ENCODE results near the gene RNF150.

RNF150 gene

GRCh38 chr4:141109983-141110382 is 23.3 kb downstream of the RNF150 start:
- Histone ChIP-seq H3K4me1 (ENCODE audit: control insufficient read depth, insufficient read depth, low read length) (no peaks in the 10 kb centered on the region), H3K27ac (ENCODE audit: extremely low read depth, low read depth, low read length) (no peak overlapping the region), H3K36me3 (ENCODE audit: control insufficient read depth in 2 of 2, insufficient read depth in 1 of 2, low read length in 2 of 2) (no peaks in the 10 kb centered on the region), H3K4me3 (ENCODE audit: low read depth, low read length) (no peak overlapping the region), H3K9me3 (ENCODE audit: control insufficient read depth, insufficient read depth, low read depth, low read length) (no peaks in the 10 kb centered on the region)
- CTCF ChIA-PET: no interaction called here
- POLR2A ChIA-PET: no interaction called here
- TF ChIP-seq ZNF521 (tag by site-specific recombination; IDR thresholded peaks at IDR 0.05) (no peak), MYNN (tag by site-specific recombination; IDR thresholded peaks at IDR 0.05; ENCODE audit: borderline replicate concordance) (no peak), ZNF704 (tag by site-specific recombination; IDR thresholded peaks at IDR 0.05) (no peak), ZNF544 (tag by site-specific recombination; IDR thresholded peaks at IDR 0.05) (no peak), SP3 (tag by site-specific recombination; IDR thresholded peaks at IDR 0.05) (no peak), ZNF580 (tag by site-specific recombination; IDR thresholded peaks at IDR 0.05) (no peak), ZNF23 (tag by site-specific recombination; IDR thresholded peaks at IDR 0.05; ENCODE audit: borderline replicate concordance) (no peak), BCL11B (tag by site-specific recombination; IDR thresholded peaks at IDR 0.05; ENCODE audit: low read depth) (no peak), PRDM2 (tag by site-specific recombination; IDR thresholded peaks at IDR 0.05; ENCODE audit: borderline replicate concordance) (no peak), ZNF292 (tag by site-specific recombination; IDR thresholded peaks at IDR 0.05; ENCODE audit: borderline replicate concordance, low read depth) (no peak), ZNF639 (tag by site-specific recombination; IDR thresholded peaks at IDR 0.05) (no peak), ZNF146 (tag by site-specific recombination; IDR thresholded peaks at IDR 0.05) (no peak)

GRCh38 chr4:141107927-141108326 is 25.3 kb downstream of the RNF150 start:
- H3K4me1 ChIP-seq (ENCODE audit: control insufficient read depth, insufficient read depth, low read length): no peaks in the 10 kb centered on the region
- H3K27ac ChIP-seq (ENCODE audit: extremely low read depth, low read depth, low read length): no peak overlapping the region
- ChIA-PET POLR2A (no interaction called here), CTCF (no interaction called here)
- H3K36me3 ChIP-seq (ENCODE audit: control insufficient read depth in 2 of 2, insufficient read depth in 1 of 2, low read length in 2 of 2): no peaks in the 10 kb centered on the region
- TF ChIP-seq ZNF626 (tag by site-specific recombination; IDR thresholded peaks at IDR 0.05) (no peak), SP2 (tag by site-specific recombination; IDR thresholded peaks at IDR 0.05) (no peak), ZNF366 (tag by site-specific recombination; conservative IDR thresholded peaks at IDR 0.05) (no peak), EGR2 (tag by site-specific recombination; IDR thresholded peaks at IDR 0.05; ENCODE audit: low read depth) (no peak), ZNF311 (tag by site-specific recombination; IDR thresholded peaks at IDR 0.05; ENCODE audit: borderline replicate concordance) (no peak), ZNF558 (tag by site-specific recombination; IDR thresholded peaks at IDR 0.05) (no peak)
- no peaks in the 10 kb centered on the region for H3K9me3 ChIP-seq (ENCODE audit: control insufficient read depth, insufficient read depth, low read depth, low read length)
- H3K4me3 ChIP-seq (ENCODE audit: low read depth, low read length): no peak overlapping the region
